Choroid plexus epithelial cell (primary cell): ENCODE data around the gene BCL11B.

ENCODE experiments used
- DNase-seq: peaks from one replicate; pipeline ENCODE4 v3.0.0-alpha.2; 2010; ENCODE audit warnings: low read depth
- H3K4me3 ChIP-seq: 2 replicates; pipeline ENCODE4 v1.5.1; 2011; ENCODE audit warnings: low read depth, mild to moderate bottlenecking, control low read depth, low read length, moderate library complexity
- CTCF ChIP-seq: conservative IDR thresholded peaks from 2 replicates; pipeline ENCODE4 v1.5.1; 2011; ENCODE audit warnings: low read depth, mild to moderate bottlenecking, control low read depth, inconsistent platforms, low read length, moderate library complexity

BCL11B gene

GRCh38 chr14:99252940-99253868, 18.8 kb downstream of the BCL11B start:
- H3K4me3 ChIP-seq, result no peak overlapping the region
- TF ChIP-seq CTCF, result no peak
- DNase-seq, result no peak

GRCh38 chr14:99252443-99252939, 19.5 kb downstream of the BCL11B start:
- H3K4me3 ChIP-seq, result no peak overlapping the region
- DNase-seq, result no peak
- TF ChIP-seq CTCF, result no peak

GRCh38 chr14:99251721-99252120, 20.3 kb downstream of the BCL11B start:
- DNase-seq, result no peak
- H3K4me3 ChIP-seq, result no peak overlapping the region
- TF ChIP-seq CTCF, result no peak

GRCh38 chr14:99250636-99251208, 21.3 kb downstream of the BCL11B start:
- no peak for DNase-seq
- no peak overlapping the region for H3K4me3 ChIP-seq
- TF ChIP-seq CTCF, result no peak

GRCh38 chr14:99249389-99249788, 22.6 kb downstream of the BCL11B start:
- TF ChIP-seq CTCF, result no peak
- DNase-seq, result no peak
- H3K4me3 ChIP-seq, result no peak overlapping the region

- no peak for TF ChIP-seq CTCF
- no peak for DNase-seq
- H3K4me3 ChIP-seq, result no peak overlapping the region
Observed at GRCh38 chr14:99248761-99249171, 23.2 kb downstream of the BCL11B start.

- no peak overlapping the region for H3K4me3 ChIP-seq
- TF ChIP-seq CTCF, result no peak
- DNase-seq, result no peak
Observed at GRCh38 chr14:99247772-99248171, 24.2 kb downstream of the BCL11B start.
